ENCODE data around the gene LEAP2.

The LEAP2 gene

GRCh38 chr5:132840313-132840712, 33.2 kb upstream of the LEAP2 start:
- in situ Hi-C loops (cut with HindIII; ENCODE audit: low sequenced_read_pairs) = no loop called here

- in situ Hi-C loops (cut with HindIII; ENCODE audit: low sequenced_read_pairs) = no loop called here
Observed at GRCh38 chr5:132840896-132841295, 32.6 kb upstream of the LEAP2 start.

GRCh38 chr5:132841305-132841704, 32.2 kb upstream of the LEAP2 start:
- in situ Hi-C loops (cut with HindIII; ENCODE audit: low sequenced_read_pairs) = no loop called here

GRCh38 chr5:132848270-132848669, 25.2 kb upstream of the LEAP2 start:
- in situ Hi-C loops (cut with HindIII; ENCODE audit: low sequenced_read_pairs) = no loop called here

- in situ Hi-C loops (cut with HindIII; ENCODE audit: low sequenced_read_pairs) = no loop called here
Observed at GRCh38 chr5:132849347-132849746, 24.1 kb upstream of the LEAP2 start.

- in situ Hi-C loops (cut with HindIII; ENCODE audit: low sequenced_read_pairs) = loop anchor here (25.0 kb wide), 1 partner anchor 463 kb away; no protein-coding TSS in a partner anchor
Observed at GRCh38 chr5:132850066-132850465, 23.4 kb upstream of the LEAP2 start.

GRCh38 chr5:132853323-132853722, 20.1 kb upstream of the LEAP2 start:
- in situ Hi-C loops (cut with HindIII; ENCODE audit: low sequenced_read_pairs) = loop anchor here (25.0 kb wide), 1 partner anchor 466 kb away; no protein-coding TSS in a partner anchor

- in situ Hi-C loops (cut with HindIII; ENCODE audit: low sequenced_read_pairs) = loop anchor here (25.0 kb wide), 1 partner anchor 466 kb away; no protein-coding TSS in a partner anchor
Observed at GRCh38 chr5:132853790-132854189, 19.7 kb upstream of the LEAP2 start.

- in situ Hi-C loops (cut with HindIII; ENCODE audit: low sequenced_read_pairs) = loop anchor here (25.0 kb wide), 1 partner anchor 467 kb away; no protein-coding TSS in a partner anchor
Observed at GRCh38 chr5:132854301-132854700, 19.2 kb upstream of the LEAP2 start.

- in situ Hi-C loops (cut with HindIII; ENCODE audit: low sequenced_read_pairs) = loop anchor here (25.0 kb wide), 1 partner anchor 468 kb away; no protein-coding TSS in a partner anchor
Observed at GRCh38 chr5:132854992-132855391, 18.5 kb upstream of the LEAP2 start.

- in situ Hi-C loops (cut with HindIII; ENCODE audit: low sequenced_read_pairs) = loop anchor here (25.0 kb wide), 1 partner anchor 469 kb away; no protein-coding TSS in a partner anchor
Observed at GRCh38 chr5:132856011-132856410, 17.5 kb upstream of the LEAP2 start.

GRCh38 chr5:132859889-132860437, 13.5 kb upstream of the LEAP2 start:
- in situ Hi-C loops (cut with HindIII; ENCODE audit: low sequenced_read_pairs) = loop anchor here (25.0 kb wide), 1 partner anchor 473 kb away; no protein-coding TSS in a partner anchor

- in situ Hi-C loops (cut with HindIII; ENCODE audit: low sequenced_read_pairs) = loop anchor here (25.0 kb wide), 1 partner anchor 473 kb away; no protein-coding TSS in a partner anchor
Observed at GRCh38 chr5:132860742-132861141, 12.7 kb upstream of the LEAP2 start.

GRCh38 chr5:132865668-132866341, 7.7 kb upstream of the LEAP2 start:
- in situ Hi-C loops (cut with HindIII; ENCODE audit: low sequenced_read_pairs) = loop anchor here (5.0 to 25.0 kb wide), 2 partner anchors 44 to 479 kb away; no protein-coding TSS in a partner anchor

GRCh38 chr5:132866342-132867045, 7.0 kb upstream of the LEAP2 start, which contains the start of the genes GDF9 and UQCRQ:
GDF9 (minus strand) TSS chr5:132866469; CDS start chr5:132864533, 1,936 bp downstream.
UQCRQ (plus strand) TSS chr5:132866642; CDS start chr5:132866882, 240 bp downstream.
- in situ Hi-C loops (cut with HindIII; ENCODE audit: low sequenced_read_pairs) = loop anchor here (5.0 to 25.0 kb wide), 2 partner anchors 44 to 479 kb away; no protein-coding TSS in a partner anchor

GRCh38 chr5:132867046-132867451, 6.4 kb upstream of the LEAP2 start:
- in situ Hi-C loops (cut with HindIII; ENCODE audit: low sequenced_read_pairs) = loop anchor here (5.0 to 25.0 kb wide), 2 partner anchors 45 to 480 kb away; no protein-coding TSS in a partner anchor

- in situ Hi-C loops (cut with HindIII; ENCODE audit: low sequenced_read_pairs) = loop anchor here (5.0 to 25.0 kb wide), 2 partner anchors 46 to 481 kb away; no protein-coding TSS in a partner anchor
Observed at GRCh38 chr5:132868754-132869153, 4.7 kb upstream of the LEAP2 start.

- in situ Hi-C loops (cut with HindIII; ENCODE audit: low sequenced_read_pairs) = loop anchor here (25.0 kb wide), 1 partner anchor 484 kb away; no protein-coding TSS in a partner anchor
Observed at GRCh38 chr5:132870801-132871200, 2.7 kb upstream of the LEAP2 start.

- in situ Hi-C loops (cut with HindIII; ENCODE audit: low sequenced_read_pairs) = loop anchor here (25.0 kb wide), 1 partner anchor 484 kb away; no protein-coding TSS in a partner anchor
Observed at GRCh38 chr5:132871459-132872284, 1.8 kb upstream of the LEAP2 start.

- in situ Hi-C loops (cut with HindIII; ENCODE audit: low sequenced_read_pairs) = loop anchor here (25.0 kb wide), 1 partner anchor 485 kb away; no protein-coding TSS in a partner anchor
Observed at GRCh38 chr5:132872788-132873118, 715 bp upstream of the LEAP2 start.

Measured in endothelial cell of hepatic sinusoid (primary cell).